GM19240 (cell line): Measurements from ENCODE around the gene MMP17.

Experiments used
- DNase-seq: peaks from one replicate; pipeline ENCODE4 v3.0.0; 2011; ENCODE audit warnings: low spot score; ENCODE audit not compliant: insufficient read length

The MMP17 gene

DNA sequence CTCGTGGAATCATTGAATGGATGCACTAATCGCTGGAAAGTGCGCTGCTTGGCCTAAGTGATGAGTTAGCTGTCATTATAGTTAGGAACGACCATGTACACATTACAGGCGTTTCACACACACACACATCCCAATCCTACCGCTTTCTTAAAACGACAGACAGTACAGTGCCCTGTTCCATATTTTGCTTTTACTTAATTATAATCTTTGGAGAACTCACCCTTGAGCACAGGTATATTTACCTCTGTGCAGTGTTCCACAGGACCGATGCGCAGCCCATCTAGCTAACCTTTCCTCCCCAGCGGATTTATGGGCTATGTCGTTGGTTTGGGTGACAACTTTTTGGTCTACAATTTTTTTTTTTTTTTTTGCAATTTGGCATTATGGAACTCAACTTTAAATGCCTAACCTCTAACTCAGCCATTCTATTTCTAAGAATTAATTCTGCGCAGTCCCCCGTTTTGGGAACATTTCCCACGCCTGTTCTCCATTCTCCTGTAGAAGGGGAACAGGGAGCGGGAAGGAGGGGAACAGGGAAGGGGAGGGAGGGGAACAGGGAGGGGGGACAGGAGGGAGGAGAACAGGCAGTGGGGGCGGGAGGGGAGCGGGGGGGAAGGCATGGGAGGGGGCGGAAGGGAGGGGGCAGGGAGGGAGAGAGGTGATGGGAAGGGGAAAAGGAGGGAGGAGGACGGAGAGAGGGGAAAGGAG lies 65.6 kb downstream of the MMP17 start:
- peak; percentile 9 for DNase-seq

DNA sequence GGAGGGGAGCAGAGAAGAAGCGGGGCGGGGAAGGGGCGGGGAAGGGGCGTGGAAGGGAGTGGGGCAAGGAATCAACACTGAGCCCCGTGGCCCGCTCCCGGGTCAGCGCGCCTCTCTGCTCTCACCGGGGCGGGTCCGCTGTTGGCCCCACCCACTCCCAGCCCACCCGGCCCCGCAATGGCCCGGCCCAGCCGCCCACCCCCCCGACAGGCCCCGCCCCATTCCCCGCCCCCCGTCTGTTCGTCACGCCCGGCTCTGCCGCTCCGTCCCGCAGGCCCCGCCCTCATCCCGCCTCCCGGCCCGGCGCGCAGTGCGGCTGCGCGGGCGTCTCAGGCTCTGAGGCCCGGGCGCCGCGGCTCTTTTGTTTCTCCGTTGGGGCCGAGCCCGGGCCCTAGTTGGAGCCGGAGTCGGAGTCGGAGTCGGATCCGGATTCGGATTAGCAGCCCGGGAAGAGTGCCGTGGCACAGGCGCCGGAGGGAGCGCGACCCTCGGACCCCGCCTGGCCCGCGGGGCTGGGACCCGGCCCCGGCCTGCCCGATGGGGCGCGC lies 66.2 kb downstream of the MMP17 start, which contains the start of gene ULK1:
Gene ULK1, plus strand, starts transcription at position 310 of the 548 bp plus-strand sequence. CDS start 380 bp downstream, outside the sequence.
- DNase-seq: peak; percentile 100

DNA sequence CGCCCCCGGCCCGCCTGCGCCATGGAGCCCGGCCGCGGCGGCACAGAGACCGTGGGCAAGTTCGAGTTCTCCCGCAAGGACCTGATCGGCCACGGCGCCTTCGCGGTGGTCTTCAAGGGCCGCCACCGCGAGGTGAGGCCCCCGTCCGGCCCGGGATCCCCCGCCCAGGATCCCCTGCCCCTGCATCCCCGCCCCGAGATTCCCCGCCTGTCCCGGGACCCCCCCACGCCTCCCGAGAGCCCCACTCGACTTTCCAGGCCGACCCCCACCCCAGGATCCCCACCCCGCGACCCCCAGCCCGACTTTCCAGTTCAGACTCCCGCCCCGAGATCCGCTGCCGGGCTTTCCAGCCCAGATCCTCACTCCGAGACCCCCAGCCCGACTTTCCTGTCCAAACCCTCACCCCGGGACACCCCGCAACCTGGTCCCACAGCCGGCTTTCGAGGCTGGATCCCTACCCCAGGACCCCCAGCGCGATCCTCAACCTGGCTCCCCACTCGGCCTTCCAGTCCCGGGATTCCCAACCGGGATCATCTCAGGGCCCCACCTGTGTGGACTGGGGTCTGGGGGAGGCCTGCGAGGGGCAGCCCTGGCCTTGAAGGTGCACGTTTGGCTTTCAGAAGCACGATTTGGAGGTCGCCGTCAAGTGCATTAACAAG lies 66.9 kb downstream of the MMP17 start:
- no peak for DNase-seq

- DNase-seq: no peak
These were observed 67.5 kb downstream of the MMP17 start for GRCh38 chr12:131895640-131896079.

GRCh38 chr12:131896080-131896810 lies 68.1 kb downstream of the MMP17 start:
- peak; percentile 98 for DNase-seq

DNA sequence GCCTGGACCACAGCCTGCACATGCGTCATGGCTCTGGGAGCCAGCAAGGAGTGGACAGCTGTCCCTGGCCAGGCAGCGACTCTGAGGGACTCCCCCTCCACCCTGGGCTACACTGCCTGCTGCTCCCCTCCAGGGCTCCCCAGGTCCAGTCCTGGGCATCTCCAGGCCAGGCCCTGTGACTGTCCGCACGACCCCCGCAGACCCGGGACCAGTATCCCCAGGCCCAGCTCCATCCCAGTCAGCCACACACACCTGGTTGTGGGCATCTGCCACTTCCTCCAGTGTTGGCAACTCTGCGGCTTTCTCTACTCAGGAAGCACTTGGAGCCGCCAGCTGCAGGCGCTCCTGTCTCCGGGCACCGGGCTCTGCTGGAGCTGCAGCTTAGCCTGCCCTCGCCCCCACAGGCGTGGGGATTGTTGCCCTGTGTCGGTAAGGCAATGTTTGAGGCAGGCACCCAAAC lies 68.6 kb downstream of the MMP17 start:
- no peak for DNase-seq

DNA sequence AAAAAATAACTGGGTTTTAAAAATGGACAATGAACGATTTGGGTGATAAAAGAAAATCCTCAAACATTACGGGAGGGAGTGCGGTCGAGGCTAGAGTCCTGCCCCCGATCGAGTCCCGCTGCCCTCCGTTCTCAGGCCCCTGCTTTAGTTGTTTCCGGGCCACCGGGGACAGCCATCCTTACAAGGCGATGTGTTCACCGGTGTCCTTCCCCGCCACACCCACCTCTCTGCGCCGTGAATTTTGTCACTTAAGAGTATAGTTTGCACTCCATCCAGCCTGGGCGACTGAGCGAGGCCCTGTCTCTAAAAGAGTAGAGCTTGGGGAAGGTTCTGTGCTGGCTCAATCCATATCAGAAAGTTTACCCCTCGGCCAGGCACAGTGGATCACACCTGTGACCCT lies 69.1 kb downstream of the MMP17 start:
- no peak for DNase-seq

GRCh38 chr12:131897875-131898274 lies 69.7 kb downstream of the MMP17 start:
- no peak for DNase-seq

- DNase-seq: no peak
These were observed 72.2 kb downstream of the MMP17 start for GRCh38 chr12:131900397-131900796.
